ENCODE measurements around the gene NCAN.

The NCAN gene

DNA sequence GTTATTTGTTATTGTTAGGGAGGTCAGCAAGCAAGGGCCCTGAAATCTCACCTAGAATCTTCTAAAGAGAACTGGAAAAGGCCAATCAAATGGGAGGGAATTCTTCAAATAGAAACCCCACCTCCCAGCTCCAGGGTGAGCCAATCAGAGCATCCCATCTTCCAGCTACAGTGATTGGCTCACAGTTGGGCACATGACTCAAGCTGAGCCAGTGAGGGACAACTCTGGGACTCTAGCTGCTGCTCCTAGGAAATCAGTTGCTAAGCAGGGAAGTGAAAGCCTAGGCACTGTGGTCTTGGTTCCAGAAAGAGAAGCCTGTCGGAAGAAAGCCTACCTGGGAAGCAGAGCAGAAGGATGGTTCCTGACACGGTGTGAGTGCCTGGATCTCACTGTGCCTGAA lies 48.0 kb downstream of the NCAN start:
- no peak for DNase-seq (ENCODE audit: low read depth, low spot score)
- Histone ChIP-seq H3K36me3 (ENCODE audit: control insufficient read depth, insufficient read depth, low read length) (peaks cover 6% of the 10 kb centered on the region; the same call in 1 of the 2 replicates), H3K4me1 (ENCODE audit: control insufficient read depth, insufficient read depth, low read length) (peaks cover 3% of the 10 kb centered on the region), H3K27ac (ENCODE audit: low read length) (no peak overlapping the region), H3K27me3 (ENCODE audit: control insufficient read depth, insufficient read depth, low read length) (peaks cover 1% of the 10 kb centered on the region; the same call in 1 of the 2 replicates), H3K9me3 (ENCODE audit: control insufficient read depth, insufficient read depth, low read length) (no peaks in the 10 kb centered on the region), H3K4me3 (ENCODE audit: low read length) (no peak overlapping the region)
- no CpG with 5 or more reads among the region's 2 CpGs for WGBS (ENCODE audit: insufficient coverage, insufficient read length)

DNA sequence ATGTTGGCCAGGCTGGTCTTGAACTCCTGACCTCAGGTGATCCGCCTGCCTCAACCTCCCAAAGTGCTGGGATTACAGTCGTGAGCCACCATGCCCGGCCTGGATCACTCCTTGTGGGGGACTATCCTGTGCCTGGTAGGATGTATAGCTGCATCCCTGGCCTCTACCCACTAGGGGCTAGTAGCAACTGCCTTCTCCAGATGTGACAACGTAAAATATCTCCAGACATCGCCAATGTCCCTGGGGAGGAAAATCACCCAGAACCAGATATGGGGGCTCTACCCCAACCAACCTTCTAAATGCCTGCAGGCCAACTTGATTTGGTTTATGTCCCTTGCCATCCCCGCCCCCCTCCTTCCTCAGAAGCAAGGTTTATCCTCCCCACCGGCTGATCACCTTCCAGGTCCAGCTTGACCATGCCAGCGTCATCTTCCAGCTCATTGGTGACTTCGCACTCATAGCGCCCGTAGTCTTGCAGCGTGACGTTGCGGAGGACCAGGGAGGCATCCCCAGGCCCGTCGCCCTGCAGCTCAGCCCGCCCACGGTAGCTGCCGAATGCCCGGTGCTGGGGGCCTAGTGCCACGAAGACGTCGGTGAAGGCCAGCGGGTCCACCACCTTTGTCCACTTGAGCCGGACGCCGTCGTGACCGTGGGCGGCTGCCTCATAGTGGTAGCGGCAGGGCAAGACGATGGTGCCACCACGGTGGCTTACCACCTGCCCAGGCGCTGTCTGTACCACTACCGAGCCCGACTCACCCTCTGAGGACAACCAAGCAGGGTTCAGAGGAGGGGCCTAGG lies 48.9 kb downstream of the NCAN start:
- peaks cover 1% of the 10 kb centered on the region; the same call in 1 of the 2 replicates for H3K27me3 ChIP-seq (ENCODE audit: control insufficient read depth, insufficient read depth, low read length)
- peaks cover 3% of the 10 kb centered on the region for H3K4me1 ChIP-seq (ENCODE audit: control insufficient read depth, insufficient read depth, low read length)
- DNase-seq (ENCODE audit: low read depth, low spot score) = no peak
- H3K27ac ChIP-seq (ENCODE audit: low read length) = no peak overlapping the region
- peaks cover 6% of the 10 kb centered on the region; the same call in 1 of the 2 replicates for H3K36me3 ChIP-seq (ENCODE audit: control insufficient read depth, insufficient read depth, low read length)
- peak overlapping the region; percentile 69; the same call in 1 of the 2 replicates for H3K4me3 ChIP-seq (ENCODE audit: low read length)
- WGBS (ENCODE audit: insufficient coverage, insufficient read length) = no CpG with 5 or more reads among the region's 36 CpGs
- no peaks in the 10 kb centered on the region for H3K9me3 ChIP-seq (ENCODE audit: control insufficient read depth, insufficient read depth, low read length)

DNA sequence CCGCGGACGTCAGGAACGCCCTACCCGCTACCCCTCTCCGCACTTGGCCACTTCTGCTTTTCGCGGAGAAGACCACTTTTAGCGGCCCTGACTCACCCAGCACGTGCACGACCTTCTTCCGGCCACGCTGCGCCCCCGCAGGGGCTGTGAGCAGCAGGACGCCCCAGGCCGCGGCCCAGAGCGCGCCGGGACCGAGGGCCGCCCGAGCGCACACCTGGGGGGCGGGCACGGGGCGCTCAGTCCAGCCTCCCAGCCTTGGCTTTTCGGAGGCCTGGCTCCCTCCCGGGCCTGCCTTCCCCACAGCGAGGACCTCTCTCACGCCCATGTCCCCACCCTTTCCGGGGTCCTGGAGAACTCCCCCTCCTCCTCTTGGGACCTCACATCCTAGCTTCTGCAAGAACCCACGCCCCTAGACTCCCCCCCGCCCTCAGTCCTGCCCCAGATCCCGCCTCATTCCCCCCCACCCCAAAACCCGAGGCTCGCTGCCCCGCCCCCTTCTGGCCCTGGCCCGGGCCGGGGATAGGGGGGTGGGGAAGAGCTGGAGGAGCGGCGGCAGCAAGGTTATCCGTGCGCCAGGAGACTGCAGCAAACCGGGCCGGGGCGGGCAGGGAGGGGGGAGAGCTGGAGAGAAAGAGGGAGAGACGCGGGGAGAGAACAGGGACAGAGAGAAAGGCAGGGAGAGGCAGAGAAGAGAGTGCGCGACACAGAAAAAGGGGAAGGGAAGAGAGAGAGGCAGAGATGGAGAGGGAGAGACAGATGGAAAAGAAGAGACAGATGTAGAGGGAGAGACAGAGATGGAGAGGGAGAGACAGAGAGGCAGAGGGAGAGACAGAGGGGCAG lies 49.8 kb downstream of the NCAN start:
- Histone ChIP-seq H3K27ac (ENCODE audit: low read length) (no peak overlapping the region), H3K36me3 (ENCODE audit: control insufficient read depth, insufficient read depth, low read length) (peaks cover 6% of the 10 kb centered on the region; the same call in 1 of the 2 replicates), H3K9me3 (ENCODE audit: control insufficient read depth, insufficient read depth, low read length) (no peaks in the 10 kb centered on the region), H3K27me3 (ENCODE audit: control insufficient read depth, insufficient read depth, low read length) (peaks cover 1% of the 10 kb centered on the region; the same call in 1 of the 2 replicates), H3K4me3 (ENCODE audit: low read length) (peak overlapping the region; percentile 69; the same call in 1 of the 2 replicates), H3K4me1 (ENCODE audit: control insufficient read depth, insufficient read depth, low read length) (peaks cover 3% of the 10 kb centered on the region)
- WGBS (ENCODE audit: insufficient coverage, insufficient read length) = no CpG with 5 or more reads among the region's 52 CpGs
- no peak for DNase-seq (ENCODE audit: low read depth, low spot score)

DNA sequence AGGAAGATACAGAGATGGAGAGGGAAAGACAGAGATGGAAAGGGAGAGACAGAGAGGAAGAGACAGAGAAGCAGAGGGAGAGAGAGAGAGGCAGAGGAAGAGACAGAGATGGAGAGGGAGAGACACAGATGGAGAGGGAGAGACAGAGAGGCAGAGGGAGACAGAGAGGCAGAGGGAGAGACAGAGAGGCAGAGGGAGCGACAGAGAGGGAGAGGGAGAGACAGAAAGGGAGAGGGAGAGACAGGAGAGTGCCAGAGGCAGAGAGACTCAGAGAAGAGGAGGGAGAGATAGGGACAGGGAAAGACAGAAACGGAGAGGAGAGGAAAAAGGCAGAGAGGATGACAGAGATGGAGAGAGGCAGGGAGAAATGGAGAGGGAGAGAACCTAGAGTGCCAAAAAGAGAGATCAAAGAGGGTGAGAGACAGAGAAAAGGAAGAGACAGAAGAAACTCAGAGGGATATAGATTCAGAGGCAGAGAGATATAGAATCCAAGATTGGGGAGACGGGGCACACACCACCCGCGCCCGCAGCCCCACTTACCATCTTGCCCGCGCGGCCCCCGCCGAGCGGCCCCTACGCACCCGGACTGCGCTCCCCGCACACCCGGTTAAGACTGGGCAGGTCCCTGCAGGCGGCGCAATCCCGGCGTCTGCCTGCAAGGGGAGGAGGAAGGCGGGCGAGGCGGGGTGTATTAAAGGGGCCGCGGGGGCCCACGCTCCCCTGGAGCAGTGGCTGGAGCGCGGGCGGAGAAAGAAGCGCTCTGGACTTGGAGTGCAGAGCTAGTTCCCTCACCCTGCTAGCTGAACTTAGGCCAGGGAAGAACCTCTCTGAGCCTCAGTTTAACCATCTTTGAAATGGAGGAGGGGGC lies 50.7 kb downstream of the NCAN start:
- Histone ChIP-seq H3K36me3 (ENCODE audit: control insufficient read depth, insufficient read depth, low read length) (peaks cover 6% of the 10 kb centered on the region; the same call in 1 of the 2 replicates), H3K4me3 (ENCODE audit: low read length) (peak overlapping the region; percentile 69; the same call in 1 of the 2 replicates), H3K4me1 (ENCODE audit: control insufficient read depth, insufficient read depth, low read length) (peaks cover 3% of the 10 kb centered on the region), H3K27me3 (ENCODE audit: control insufficient read depth, insufficient read depth, low read length) (peaks cover 1% of the 10 kb centered on the region; the same call in 1 of the 2 replicates), H3K27ac (ENCODE audit: low read length) (no peak overlapping the region), H3K9me3 (ENCODE audit: control insufficient read depth, insufficient read depth, low read length) (no peaks in the 10 kb centered on the region)
- no CpG with 5 or more reads among the region's 31 CpGs for WGBS (ENCODE audit: insufficient coverage, insufficient read length)
- no peak for DNase-seq (ENCODE audit: low read depth, low spot score)

DNA sequence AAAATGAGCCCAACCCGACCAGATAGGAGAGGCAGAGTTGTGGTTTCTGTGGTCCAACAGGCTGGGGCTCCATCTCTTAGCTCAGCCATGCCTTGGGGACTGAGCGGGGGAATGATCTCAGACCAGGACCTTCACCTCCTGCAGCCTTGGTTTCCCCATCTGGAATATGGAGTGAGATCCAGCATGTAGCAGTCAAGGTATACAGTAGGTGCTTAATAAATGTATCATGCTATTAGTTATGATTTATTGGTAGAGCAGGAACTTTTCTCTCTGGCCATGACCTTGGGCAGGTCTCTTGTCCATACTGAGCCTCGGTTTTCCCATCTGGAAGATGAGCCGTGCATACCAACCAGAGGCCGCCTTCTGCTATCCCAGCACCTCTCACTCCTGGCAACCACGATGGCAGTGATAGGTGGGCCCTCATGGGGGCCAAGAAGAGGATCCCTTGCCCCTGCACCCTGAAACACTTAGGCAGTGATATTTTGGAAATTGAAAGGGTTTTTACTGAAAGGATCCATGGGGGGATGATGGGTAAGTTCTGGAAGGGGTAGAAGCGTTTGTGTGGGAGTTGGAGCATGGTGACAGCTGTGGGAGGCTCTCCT lies 52.2 kb downstream of the NCAN start:
- no peak overlapping the region for H3K4me3 ChIP-seq (ENCODE audit: low read length)
- WGBS (ENCODE audit: insufficient coverage, insufficient read length) = 100% methylated on average over 1 of the region's 7 CpGs
- H3K27ac ChIP-seq (ENCODE audit: low read length) = no peak overlapping the region
- no peaks in the 10 kb centered on the region for H3K9me3 ChIP-seq (ENCODE audit: control insufficient read depth, insufficient read depth, low read length)
- H3K36me3 ChIP-seq (ENCODE audit: control insufficient read depth, insufficient read depth, low read length) = no peaks in the 10 kb centered on the region
- no peak for DNase-seq (ENCODE audit: low read depth, low spot score)
- peaks cover 1% of the 10 kb centered on the region; the same call in 1 of the 2 replicates for H3K27me3 ChIP-seq (ENCODE audit: control insufficient read depth, insufficient read depth, low read length)
- peaks cover 3% of the 10 kb centered on the region for H3K4me1 ChIP-seq (ENCODE audit: control insufficient read depth, insufficient read depth, low read length)

DNA sequence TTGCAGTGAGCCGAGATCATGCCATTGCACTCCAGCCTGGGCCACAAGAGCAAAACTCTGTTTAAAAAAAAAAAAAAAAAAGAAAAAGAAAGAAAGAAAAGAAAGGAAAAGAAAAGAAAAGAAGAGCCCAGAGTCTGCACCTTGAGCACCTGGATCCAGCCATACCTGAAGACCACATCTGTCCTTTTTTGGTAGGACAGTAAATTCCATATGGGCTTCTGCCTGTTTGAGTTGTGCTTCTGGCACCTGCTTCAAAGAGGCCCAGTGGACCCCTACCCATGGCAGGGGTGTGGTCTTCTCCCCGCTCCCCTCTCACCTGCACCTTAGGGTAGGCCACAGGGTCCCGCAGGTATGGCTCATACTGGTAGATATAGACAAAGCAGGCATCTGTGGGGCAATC lies 55.5 kb downstream of the NCAN start:
- no peaks in the 10 kb centered on the region for H3K9me3 ChIP-seq (ENCODE audit: control insufficient read depth, insufficient read depth, low read length)
- peaks cover 1% of the 10 kb centered on the region; the same call in 1 of the 2 replicates for H3K27me3 ChIP-seq (ENCODE audit: control insufficient read depth, insufficient read depth, low read length)
- no peak overlapping the region for H3K27ac ChIP-seq (ENCODE audit: low read length)
- peaks cover 1% of the 10 kb centered on the region; the same call in 1 of the 2 replicates for H3K4me1 ChIP-seq (ENCODE audit: control insufficient read depth, insufficient read depth, low read length)
- no peaks in the 10 kb centered on the region for H3K36me3 ChIP-seq (ENCODE audit: control insufficient read depth, insufficient read depth, low read length)
- no peak for DNase-seq (ENCODE audit: low read depth, low spot score)
- no CpG with 5 or more reads among the region's 3 CpGs for WGBS (ENCODE audit: insufficient coverage, insufficient read length)
- H3K4me3 ChIP-seq (ENCODE audit: low read length) = no peak overlapping the region

DNA sequence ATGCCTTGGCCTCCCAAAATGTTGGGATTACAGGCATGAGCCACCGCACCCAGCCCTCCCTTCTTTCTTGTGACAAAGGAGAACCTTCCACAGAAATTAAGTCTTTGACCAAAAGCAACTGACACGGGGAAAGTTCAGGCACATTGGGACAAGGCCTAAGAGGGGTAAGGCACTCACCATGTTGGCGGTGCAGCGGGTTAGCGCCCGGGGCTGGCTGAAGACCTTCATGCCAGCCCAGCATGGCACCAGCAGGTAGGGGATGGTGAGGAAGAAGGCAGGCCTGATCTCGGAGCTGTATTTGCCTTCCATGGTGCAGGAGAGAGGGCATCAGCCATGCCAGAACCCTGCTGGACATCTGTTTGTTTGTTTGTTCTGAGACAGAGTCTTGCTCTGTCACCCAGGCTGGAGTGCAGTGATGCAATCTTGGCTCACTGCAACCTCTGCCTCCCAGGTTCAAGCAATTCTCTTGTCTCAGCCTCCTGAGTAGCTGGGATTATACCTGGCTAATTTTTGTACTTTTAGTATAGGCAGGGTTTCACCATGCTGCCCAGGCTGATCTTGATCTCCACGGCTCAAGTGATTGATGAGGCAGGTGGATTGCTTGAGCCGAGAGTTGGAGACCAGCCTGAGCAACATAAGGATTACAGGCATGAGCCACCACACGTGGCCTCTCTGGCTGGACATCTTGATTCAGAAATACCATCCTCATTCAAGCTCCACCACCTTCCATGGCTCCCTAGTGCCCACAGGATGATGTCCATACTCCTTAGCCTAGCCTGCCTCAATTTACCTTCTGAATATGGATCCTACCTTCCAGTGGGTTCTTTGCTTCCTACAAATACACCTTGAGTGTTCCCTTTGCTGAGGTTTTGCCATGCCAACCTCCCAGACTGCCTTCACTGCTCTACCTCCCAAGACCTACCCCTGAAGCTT lies 57.0 kb downstream of the NCAN start:
- Histone ChIP-seq H3K4me3 (ENCODE audit: low read length) (no peak overlapping the region), H3K9me3 (ENCODE audit: control insufficient read depth, insufficient read depth, low read length) (no peaks in the 10 kb centered on the region), H3K36me3 (ENCODE audit: control insufficient read depth, insufficient read depth, low read length) (no peaks in the 10 kb centered on the region), H3K27ac (ENCODE audit: low read length) (no peak overlapping the region), H3K4me1 (ENCODE audit: control insufficient read depth, insufficient read depth, low read length) (peaks cover 4% of the 10 kb centered on the region; the same call in 1 of the 2 replicates), H3K27me3 (ENCODE audit: control insufficient read depth, insufficient read depth, low read length) (0 out of 2 replicates have a peak, but pooled peaks cover under 1% of the 10 kb centered on the region)
- DNase-seq (ENCODE audit: low read depth, low spot score) = no peak
- no CpG with 5 or more reads among the region's 10 CpGs for WGBS (ENCODE audit: insufficient coverage, insufficient read length)

DNA sequence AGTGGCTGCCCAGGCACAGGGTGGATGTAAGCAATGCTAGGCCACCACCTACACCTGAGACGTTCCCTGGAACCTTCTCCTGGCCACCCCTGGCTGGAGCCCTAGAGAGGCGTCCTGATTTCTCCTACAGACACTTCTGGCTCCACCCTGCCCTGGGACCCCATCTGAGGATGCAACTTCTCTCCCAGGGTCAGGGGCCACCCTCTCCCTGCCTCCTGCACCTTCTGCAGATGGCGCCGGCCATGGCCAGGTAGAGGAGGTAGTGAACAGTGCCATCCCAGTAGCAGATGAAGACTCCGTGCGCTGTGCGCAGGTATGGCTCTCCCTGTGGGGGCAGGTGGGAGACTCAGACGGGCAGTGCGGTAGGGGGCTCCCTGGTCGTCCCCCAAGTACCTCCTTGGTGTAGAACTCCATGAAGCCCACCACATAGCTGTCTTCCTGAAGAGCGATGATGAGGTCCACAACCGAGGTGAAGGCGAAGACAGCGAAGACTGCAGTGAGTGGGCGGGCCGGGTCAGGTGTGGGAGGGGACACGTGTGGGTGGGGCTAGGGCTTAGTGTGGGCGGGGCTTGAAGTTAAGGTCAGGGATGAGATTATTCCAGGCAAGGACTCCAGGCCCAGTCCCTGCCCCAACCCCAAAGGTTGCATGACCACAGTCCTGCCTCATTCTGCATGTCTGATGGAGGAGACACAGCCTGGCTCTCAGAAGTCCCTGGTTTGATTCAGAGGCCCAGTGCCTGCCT lies 58.4 kb downstream of the NCAN start:
- H3K36me3 ChIP-seq (ENCODE audit: control insufficient read depth, insufficient read depth, low read length) = no peaks in the 10 kb centered on the region
- no peak overlapping the region for H3K4me3 ChIP-seq (ENCODE audit: low read length)
- no peak for DNase-seq (ENCODE audit: low read depth, low spot score)
- H3K9me3 ChIP-seq (ENCODE audit: control insufficient read depth, insufficient read depth, low read length) = no peaks in the 10 kb centered on the region
- no peaks in the 10 kb centered on the region for H3K27me3 ChIP-seq (ENCODE audit: control insufficient read depth, insufficient read depth, low read length)
- H3K4me1 ChIP-seq (ENCODE audit: control insufficient read depth, insufficient read depth, low read length) = peaks cover 4% of the 10 kb centered on the region; the same call in 1 of the 2 replicates
- no CpG with 5 or more reads among the region's 18 CpGs for WGBS (ENCODE audit: insufficient coverage, insufficient read length)
- H3K27ac ChIP-seq (ENCODE audit: low read length) = no peak overlapping the region

Measured in iPS DF 6.9 (cell line).